Smooth muscle cell (in vitro differentiated cells): ENCODE data around the gene FNDC3B. TPM values are rescaled to one million over a fixed set of nuclear protein-coding genes. Genes with fewer than 3 reads are reported as not detected.
A peak's percentile ranks its signal among the peaks of the same experiment; 100 is the strongest.

Experiments
- DNase-seq: peaks from one replicate; lab custom pipeline; 2025; ENCODE audit not compliant: unreplicated experiment; lab: John Stamatoyannopoulos, UW
- H2AFZ ChIP-seq: fragments of 200-600 bp; sonication (generic); 2 replicates; pipeline ENCODE4 v1.6.0; 2016; ENCODE audit warnings: antibody characterized with exemption, low read depth, mild to moderate bottlenecking
- H3F3A ChIP-seq: fragments of 200-600 bp; sonication (generic); 2 replicates; pipeline ENCODE4 v1.6.0; 2017; ENCODE audit warnings: antibody characterized with exemption, low read depth
- H3K27ac ChIP-seq: fragments of 200-600 bp; sonication (generic); 2 replicates; pipeline ENCODE4 v1.5.1; 2016; ENCODE audit warnings: low read depth, mild to moderate bottlenecking
- H3K27me3 ChIP-seq: fragments of 200-600 bp; sonication (generic); 2 replicates; pipeline ENCODE4 v1.6.1; 2016; ENCODE audit warnings: low read depth, mild to moderate bottlenecking
- H3K36me3 ChIP-seq: fragments of 200-600 bp; sonication (generic); 2 replicates; pipeline ENCODE4 v1.5.1; 2016; ENCODE audit warnings: low read depth
- H3K4me1 ChIP-seq: fragments of 200-600 bp; sonication (generic); 2 replicates; pipeline ENCODE4 v1.5.1; 2016; ENCODE audit warnings: low read depth
- H3K4me2 ChIP-seq: fragments of 200-600 bp; sonication (generic); 2 replicates; pipeline ENCODE4 v1.6.0; 2016; ENCODE audit warnings: mild to moderate bottlenecking
- H3K4me3 ChIP-seq: fragments of 200-600 bp; sonication (generic); 2 replicates; pipeline ENCODE4 v1.5.1; 2016; ENCODE audit warnings: mild to moderate bottlenecking
- H3K79me2 ChIP-seq: fragments of 200-600 bp; sonication (generic); 2 replicates; pipeline ENCODE4 v1.6.0; 2016; ENCODE audit warnings: low read depth, mild to moderate bottlenecking
- H3K9ac ChIP-seq: fragments of 200-600 bp; sonication (generic); 2 replicates; pipeline ENCODE4 v1.6.0; 2016; ENCODE audit warnings: low read depth
- H3K9me3 ChIP-seq: fragments of 200-600 bp; sonication (generic); replicated peaks from 2 replicates; pipeline ENCODE4 v1.5.1; 2016; ENCODE audit warnings: low read depth
- H4K20me1 ChIP-seq: fragments of 200-600 bp; sonication (generic); 2 replicates; pipeline ENCODE4 v1.6.0; 2016; ENCODE audit warnings: low read depth
- WGBS: methylation state at CpG from one replicate; pipeline ENCODE4 v1.1.7; 2016; ENCODE audit warnings: low lambda C conversion rate; 5-methylcytosine and 5-hydroxymethylcytosine counted together
- polyA plus RNA-seq: library from polyadenylated mRNA; unstranded; fragments of >200 nt; fragmentation: Nextera tagmentation; extraction: Ambion mirVana; gene quantifications from 2 replicates; pipeline ENCODE4 v1.2.1, GENCODE V29; 2016
- total RNA-seq: library from RNA; depleted of rRNA; stranded (reverse); fragments of >200 nt; gene quantifications from 2 replicates; pipeline ENCODE4 v1.2.3, GENCODE V29; 2014
- TF ChIP-seq, protein P1 (sequence below): fragments of 200-600 bp; sonication (generic); IDR thresholded peaks from 2 replicates; pipeline ENCODE4 v1.5.1; 2017; ENCODE audit warnings: borderline replicate concordance, mild to moderate bottlenecking, antibody characterized with exemption; ENCODE audit not compliant: insufficient read depth, poor library complexity, severe bottlenecking

The FNDC3B gene
- total and polyA plus RNA-seq, 2 experiments from 2014 or later, result 149 to 294 TPM

DNA sequence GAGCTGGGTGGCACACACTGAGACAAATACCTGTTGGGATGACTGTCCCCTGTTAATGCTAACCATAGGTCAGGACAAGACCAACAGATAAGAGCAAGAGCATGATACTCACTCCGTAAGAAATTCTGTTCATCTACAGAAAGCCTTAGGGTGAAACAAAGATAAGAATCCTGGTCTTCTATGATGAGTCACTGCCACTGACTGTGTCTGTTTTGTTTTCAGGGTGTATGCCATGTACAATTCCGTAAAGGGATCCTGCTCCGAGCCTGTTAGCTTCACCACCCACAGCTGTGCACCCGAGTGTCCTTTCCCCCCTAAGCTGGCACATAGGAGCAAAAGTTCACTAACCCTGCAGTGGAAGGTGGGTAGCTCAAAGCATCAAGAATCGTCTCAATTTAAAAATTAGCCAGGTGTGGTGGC lies 267.8 kb downstream of the FNDC3B start:
- H2AFZ ChIP-seq, result no peak overlapping the region
- H3K79me2 ChIP-seq, result peaks cover 32% of the 10 kb centered on the region
- no peaks in the 10 kb centered on the region for H3K9me3 ChIP-seq
- peak overlapping the region; percentile 15 for H3K9ac ChIP-seq
- DNase-seq, result no peak
- H3K4me3 ChIP-seq, result no peak overlapping the region
- H3K27ac ChIP-seq, result peak overlapping the region; percentile 86
- peak overlapping the region; percentile 58 for H3K4me2 ChIP-seq
- H4K20me1 ChIP-seq, result peaks cover 87% of the 10 kb centered on the region
- peaks cover 13% of the 10 kb centered on the region for H3K36me3 ChIP-seq
- WGBS, result 20% methylated on average over 5 of the region's 5 CpGs
- H3F3A ChIP-seq, result peaks cover 63% of the 10 kb centered on the region
- TF ChIP-seq, protein P1, sequence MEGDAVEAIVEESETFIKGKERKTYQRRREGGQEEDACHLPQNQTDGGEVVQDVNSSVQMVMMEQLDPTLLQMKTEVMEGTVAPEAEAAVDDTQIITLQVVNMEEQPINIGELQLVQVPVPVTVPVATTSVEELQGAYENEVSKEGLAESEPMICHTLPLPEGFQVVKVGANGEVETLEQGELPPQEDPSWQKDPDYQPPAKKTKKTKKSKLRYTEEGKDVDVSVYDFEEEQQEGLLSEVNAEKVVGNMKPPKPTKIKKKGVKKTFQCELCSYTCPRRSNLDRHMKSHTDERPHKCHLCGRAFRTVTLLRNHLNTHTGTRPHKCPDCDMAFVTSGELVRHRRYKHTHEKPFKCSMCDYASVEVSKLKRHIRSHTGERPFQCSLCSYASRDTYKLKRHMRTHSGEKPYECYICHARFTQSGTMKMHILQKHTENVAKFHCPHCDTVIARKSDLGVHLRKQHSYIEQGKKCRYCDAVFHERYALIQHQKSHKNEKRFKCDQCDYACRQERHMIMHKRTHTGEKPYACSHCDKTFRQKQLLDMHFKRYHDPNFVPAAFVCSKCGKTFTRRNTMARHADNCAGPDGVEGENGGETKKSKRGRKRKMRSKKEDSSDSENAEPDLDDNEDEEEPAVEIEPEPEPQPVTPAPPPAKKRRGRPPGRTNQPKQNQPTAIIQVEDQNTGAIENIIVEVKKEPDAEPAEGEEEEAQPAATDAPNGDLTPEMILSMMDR, result no peak
- H3K27me3 ChIP-seq, result no peaks in the 10 kb centered on the region
- H3K4me1 ChIP-seq, result peaks cover 8% of the 10 kb centered on the region

DNA sequence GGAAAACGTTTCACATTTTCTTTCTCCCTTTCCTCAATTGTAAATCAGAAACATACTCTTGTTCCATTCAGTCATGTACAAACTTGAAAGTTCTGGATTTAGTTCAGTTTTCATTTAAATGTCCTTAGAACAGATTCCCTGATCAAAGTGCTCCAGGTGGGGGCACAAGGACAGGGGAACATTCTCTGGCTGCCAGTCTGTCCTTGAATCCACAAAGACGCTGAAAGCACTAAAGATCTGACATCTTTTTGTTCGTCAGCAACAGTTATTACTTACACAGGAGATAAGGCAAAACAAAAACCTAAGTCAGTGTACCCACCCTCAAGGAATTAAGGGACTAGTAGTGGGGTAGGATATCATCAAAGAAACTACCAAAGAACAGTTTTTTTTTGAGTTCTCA lies 269.7 kb downstream of the FNDC3B start:
- Histone ChIP-seq H2AFZ (no peak overlapping the region), H3K36me3 (peaks cover 9% of the 10 kb centered on the region), H3K4me2 (no peak overlapping the region), H3K79me2 (peaks cover 22% of the 10 kb centered on the region), H3K27ac (peak overlapping the region; percentile 86), H3K9me3 (no peaks in the 10 kb centered on the region), H3F3A (peaks cover 68% of the 10 kb centered on the region), H3K27me3 (no peaks in the 10 kb centered on the region), H3K9ac (no peak overlapping the region), H4K20me1 (peaks cover 87% of the 10 kb centered on the region), H3K4me3 (no peak overlapping the region), H3K4me1 (peaks cover 8% of the 10 kb centered on the region)
- DNase-seq, result no peak
- TF ChIP-seq, protein P1, result no peak
- 62% methylated on average over 3 of the region's 3 CpGs for WGBS

DNA sequence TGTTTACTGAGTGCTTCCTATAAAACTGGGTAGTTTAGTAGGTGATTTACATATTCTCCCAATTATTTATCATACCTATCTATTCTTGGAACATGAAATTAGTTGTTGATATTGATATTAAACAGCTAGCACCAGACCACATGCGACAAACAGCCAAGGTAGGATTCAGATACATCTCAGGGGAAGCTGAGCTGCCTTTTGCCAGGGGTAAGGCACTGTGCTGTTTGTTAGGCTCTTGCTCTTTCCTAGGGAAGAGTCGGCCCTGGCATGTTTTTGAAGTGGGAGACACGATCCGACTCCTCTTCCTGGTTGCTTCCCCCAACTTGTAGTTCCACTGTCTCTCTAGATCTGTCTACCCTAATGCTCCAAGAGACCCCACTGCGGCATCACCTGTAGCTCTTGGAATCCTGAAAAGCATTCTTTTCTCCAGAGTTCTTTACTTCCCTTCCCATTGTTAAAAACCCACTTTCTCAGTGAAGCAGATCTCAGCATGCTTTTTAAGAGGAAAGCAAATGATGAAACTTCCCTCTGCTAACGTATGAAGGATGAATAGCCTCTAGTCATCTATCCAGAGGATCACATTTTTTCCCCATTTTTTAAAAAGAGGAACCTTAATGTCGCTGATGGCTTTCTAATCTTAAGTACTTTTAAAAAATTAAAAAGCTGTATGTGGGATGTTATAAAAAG lies 270.5 kb downstream of the FNDC3B start:
- Histone ChIP-seq H3K27me3 (no peaks in the 10 kb centered on the region), H3K36me3 (peaks cover 9% of the 10 kb centered on the region), H3K4me1 (peaks cover 8% of the 10 kb centered on the region), H3K9ac (no peak overlapping the region), H3K27ac (peak overlapping the region; percentile 86), H3K79me2 (peaks cover 22% of the 10 kb centered on the region), H2AFZ (no peak overlapping the region), H3K4me2 (no peak overlapping the region), H3F3A (peaks cover 76% of the 10 kb centered on the region), H3K4me3 (no peak overlapping the region), H3K9me3 (no peaks in the 10 kb centered on the region), H4K20me1 (peaks cover 87% of the 10 kb centered on the region)
- WGBS, result 88% methylated on average over 7 of the region's 7 CpGs
- TF ChIP-seq, protein P1, result no peak
- DNase-seq, result no peak

DNA sequence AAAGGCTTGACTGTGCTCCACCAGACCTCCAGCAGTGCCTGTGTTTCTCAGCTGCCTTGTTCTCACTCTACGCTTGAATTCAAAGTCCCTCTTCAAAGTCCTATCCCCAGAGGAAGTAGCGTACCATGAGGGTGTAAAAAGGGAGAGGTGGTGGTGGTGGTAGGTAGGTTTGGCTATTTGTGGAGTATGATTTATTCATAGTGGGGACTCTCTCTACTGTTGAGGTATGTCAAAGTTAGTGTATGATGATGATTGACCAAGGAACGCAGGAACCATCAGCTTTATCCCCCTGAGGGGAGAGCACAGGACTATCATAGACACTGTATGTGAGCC lies 271.0 kb downstream of the FNDC3B start:
- Histone ChIP-seq H3K4me1 (peaks cover 8% of the 10 kb centered on the region), H3K4me2 (no peak overlapping the region), H3K79me2 (peaks cover 17% of the 10 kb centered on the region), H3K27me3 (no peaks in the 10 kb centered on the region), H3K4me3 (no peak overlapping the region), H2AFZ (no peak overlapping the region), H3K9ac (no peak overlapping the region), H3F3A (peaks cover 77% of the 10 kb centered on the region), H4K20me1 (peaks cover 87% of the 10 kb centered on the region), H3K27ac (peak overlapping the region; percentile 86), H3K36me3 (peaks cover 9% of the 10 kb centered on the region), H3K9me3 (no peaks in the 10 kb centered on the region)
- TF ChIP-seq, protein P1, result no peak
- no peak for DNase-seq
- WGBS, result 97% methylated on average over 3 of the region's 3 CpGs
